GM06990 (cell line): ENCODE results near the gene ATP10A.

ENCODE experiments used
- DNase-seq: peaks from one replicate; pipeline ENCODE4 v3.0.0-alpha.2; 2011; ENCODE audit not compliant: insufficient read length; ENCODE audit errors: extremely low read depth
- H3K27me3 ChIP-seq: replicated peaks from 2 replicates; pipeline ENCODE4 v1.6.0; 2011; ENCODE audit warnings: low read length; ENCODE audit not compliant: control insufficient read depth, insufficient read depth
- H3K36me3 ChIP-seq: 2 replicates; pipeline ENCODE4 v1.5.1; 2011; ENCODE audit warnings: low read length; ENCODE audit not compliant: control insufficient read depth, insufficient read depth
- H3K4me3 ChIP-seq: replicated peaks from 2 replicates; pipeline ENCODE4 v1.5.1; 2011; ENCODE audit warnings: low read depth, mild to moderate bottlenecking, control low read depth, low read length
- CTCF ChIP-seq: IDR thresholded peaks from 2 replicates; pipeline ENCODE4 v1.5.1; 2011; ENCODE audit warnings: low read length, control low read depth, mild to moderate bottlenecking, inconsistent platforms; ENCODE audit not compliant: insufficient read depth, poor library complexity, severe bottlenecking

ATP10A gene

GRCh38 chr15:25839638-25840156 is 23.4 kb downstream of the ATP10A start:
- no peaks in the 10 kb centered on the region; the same call in 1 of the 2 replicates for H3K27me3 ChIP-seq
- DNase-seq, result no peak
- no peak for TF ChIP-seq CTCF
- H3K4me3 ChIP-seq, result no peak overlapping the region
- H3K36me3 ChIP-seq, result no peaks in the 10 kb centered on the region

- Histone ChIP-seq H3K27me3 (no peaks in the 10 kb centered on the region; the same call in 1 of the 2 replicates), H3K36me3 (no peaks in the 10 kb centered on the region), H3K4me3 (no peak overlapping the region)
- no peak for TF ChIP-seq CTCF
- no peak for DNase-seq
These were observed 24.3 kb downstream of the ATP10A start for GRCh38 chr15:25838871-25839195.

GRCh38 chr15:25838191-25838870 is 24.8 kb downstream of the ATP10A start:
- no peak for TF ChIP-seq CTCF
- Histone ChIP-seq H3K36me3 (no peaks in the 10 kb centered on the region), H3K4me3 (no peak overlapping the region), H3K27me3 (no peaks in the 10 kb centered on the region; the same call in 1 of the 2 replicates)
- no peak for DNase-seq

- TF ChIP-seq CTCF, result no peak
These were observed 31.0 kb downstream of the ATP10A start for GRCh38 chr15:25832158-25832557.

GRCh38 chr15:25830844-25831451 is 32.2 kb downstream of the ATP10A start:
- Histone ChIP-seq H3K36me3 (no peaks in the 10 kb centered on the region), H3K4me3 (no peak overlapping the region), H3K27me3 (no peaks in the 10 kb centered on the region)
- no peak for DNase-seq
- no peak for TF ChIP-seq CTCF

More at GRCh38 chr15:25832158-25832557, 31.0 kb downstream of the ATP10A start:
- no peak for DNase-seq
- H3K4me3 ChIP-seq, result no peak overlapping the region
- H3K27me3 ChIP-seq, result no peaks in the 10 kb centered on the region; the same call in 1 of the 2 replicates
- H3K36me3 ChIP-seq, result no peaks in the 10 kb centered on the region
